HG03159 (cell line): ENCODE measurements around the gene RPL37.
A peak's percentile ranks its signal among the peaks of the same experiment; 100 is the strongest.
"Not testable (repeated sequence)": the region's sequence is repeated elsewhere in the genome, so short reads cannot be mapped to it uniquely, and the experiment has no call there.

Experiments
- ATAC-seq: cut with Tn5 transposase; IDR thresholded peaks from one replicate; pipeline ENCODE4 v1.9.1; 2021; ENCODE audit warnings: mild to moderate bottlenecking, moderate library complexity; ENCODE audit not compliant: unreplicated experiment

RPL37 gene

DNA sequence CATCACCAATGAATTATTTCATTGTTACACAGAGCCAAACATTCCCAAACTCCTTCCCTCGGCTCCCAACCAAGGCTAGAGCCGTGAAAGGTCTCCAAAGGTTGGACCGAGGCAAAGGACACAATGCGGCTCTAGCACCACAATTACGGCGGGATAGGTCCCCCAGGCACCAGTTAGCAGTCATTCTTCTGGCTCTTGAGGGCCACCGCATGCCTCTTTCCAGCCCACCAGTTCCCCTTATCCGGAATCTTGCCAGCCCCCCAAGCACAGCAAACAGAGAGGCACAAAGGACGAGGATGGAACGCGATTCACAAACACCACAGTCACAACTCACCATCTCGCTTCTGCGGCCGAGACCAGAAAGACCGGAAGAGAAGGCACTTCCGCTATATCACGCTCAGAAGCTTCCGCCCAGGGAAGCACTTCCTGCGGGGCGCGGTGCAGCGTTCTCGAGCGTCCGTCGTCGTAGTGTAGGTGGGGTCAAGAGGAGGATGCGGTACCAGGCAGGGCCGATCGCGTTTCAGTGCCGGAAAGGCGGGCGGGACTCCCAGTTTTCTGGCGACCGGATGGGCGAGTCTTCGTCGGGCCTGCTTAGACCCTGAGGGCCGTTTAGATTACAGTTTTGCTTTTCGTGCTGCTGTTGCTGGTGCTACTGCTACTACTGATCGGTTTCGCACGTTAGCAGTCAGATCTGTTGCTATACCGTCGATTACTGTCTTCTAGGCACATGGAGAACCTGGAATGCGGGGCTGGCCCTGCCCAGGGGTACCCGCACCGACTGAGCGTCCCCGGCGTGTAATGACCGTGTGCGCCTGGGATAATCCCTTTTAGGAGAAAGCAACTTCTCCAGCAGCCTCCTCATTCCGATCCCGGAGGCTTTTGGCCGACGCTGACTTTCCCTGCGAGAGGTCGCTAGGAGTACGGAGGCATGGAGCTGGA, at the start of gene RPL37:
Gene RPL37, minus strand, starts transcription at position 374 of the 939 bp plus-strand sequence. Its CDS starts 37 bp downstream, at position 337.
- peak; percentile 97 for ATAC-seq

DNA sequence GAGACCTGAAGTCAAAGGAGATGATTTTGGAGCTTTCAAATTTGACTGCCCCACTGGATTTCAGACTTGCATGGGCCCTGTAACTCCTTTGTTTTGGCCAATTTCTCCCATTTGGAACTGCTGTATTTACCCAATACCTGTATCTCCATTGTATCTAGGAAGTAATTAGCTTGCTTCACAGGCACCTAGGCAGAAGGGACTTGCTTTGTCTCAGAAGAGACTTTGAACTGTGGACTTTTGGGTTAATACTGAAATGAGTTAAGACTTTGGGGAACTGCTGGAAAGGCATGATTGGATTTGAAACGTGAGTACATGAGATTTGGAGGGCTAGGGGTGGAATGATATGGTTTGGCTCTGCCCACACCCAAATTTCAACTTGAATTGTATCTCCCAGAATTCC, 48.0 kb upstream of the RPL37 start:
- ATAC-seq, result not testable (repeated sequence)

DNA sequence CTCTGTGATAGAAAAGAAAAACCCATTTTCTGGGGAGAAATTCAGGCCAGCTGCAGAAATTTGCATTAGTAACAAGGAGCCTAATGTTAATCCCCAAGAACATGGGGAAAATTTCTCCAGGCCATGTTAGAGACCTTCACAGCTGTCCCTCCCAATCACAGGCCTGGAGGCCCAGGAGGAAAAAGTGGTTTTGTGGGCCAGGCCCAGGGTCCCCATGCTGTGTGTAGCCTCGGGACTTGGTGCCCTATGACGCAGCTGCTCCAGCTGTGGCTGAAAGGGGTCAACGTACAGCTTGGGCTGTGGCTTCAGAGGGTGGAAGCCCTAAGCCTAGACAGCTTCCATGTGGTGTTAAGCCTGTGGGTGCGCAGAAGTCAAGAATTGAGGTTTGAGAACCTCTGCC, 47.3 kb upstream of the RPL37 start:
- no peak for ATAC-seq

DNA sequence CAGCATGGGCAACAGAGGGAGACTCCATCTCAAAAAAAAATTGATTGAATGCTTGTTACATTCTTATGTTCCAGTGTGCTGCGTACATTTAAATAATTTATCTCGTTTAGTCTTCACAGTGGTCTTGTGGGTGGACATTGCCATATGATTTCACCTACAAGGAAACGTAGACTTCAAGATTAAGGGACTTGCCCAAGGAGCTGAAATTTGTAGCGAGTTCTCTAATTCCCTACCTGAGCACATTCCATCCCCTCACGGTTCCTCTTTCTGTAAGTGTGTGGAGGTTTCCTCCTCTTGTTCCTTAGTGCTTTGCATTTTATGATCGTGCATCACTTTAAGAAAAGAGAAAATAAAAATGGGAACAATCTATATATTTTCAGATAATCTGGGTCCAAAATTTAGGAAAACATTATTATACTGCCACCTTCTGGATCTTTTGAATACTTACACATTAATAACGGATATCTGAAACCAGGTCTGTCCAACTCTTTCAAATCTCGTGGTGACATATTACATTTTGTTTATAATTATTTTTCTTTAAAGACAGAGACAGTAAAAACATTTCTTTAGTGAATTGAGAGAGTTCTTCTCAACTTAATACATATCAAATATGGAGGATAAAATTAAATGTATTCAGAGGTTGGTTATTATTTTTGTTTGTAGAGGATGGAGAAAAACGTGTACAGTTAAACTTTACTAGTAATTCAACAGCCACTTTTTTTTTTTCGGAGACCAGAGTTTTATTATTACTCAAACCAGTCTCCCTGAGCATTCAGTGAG, 44.3 kb upstream of the RPL37 start:
- ATAC-seq, result peak; percentile 53

DNA sequence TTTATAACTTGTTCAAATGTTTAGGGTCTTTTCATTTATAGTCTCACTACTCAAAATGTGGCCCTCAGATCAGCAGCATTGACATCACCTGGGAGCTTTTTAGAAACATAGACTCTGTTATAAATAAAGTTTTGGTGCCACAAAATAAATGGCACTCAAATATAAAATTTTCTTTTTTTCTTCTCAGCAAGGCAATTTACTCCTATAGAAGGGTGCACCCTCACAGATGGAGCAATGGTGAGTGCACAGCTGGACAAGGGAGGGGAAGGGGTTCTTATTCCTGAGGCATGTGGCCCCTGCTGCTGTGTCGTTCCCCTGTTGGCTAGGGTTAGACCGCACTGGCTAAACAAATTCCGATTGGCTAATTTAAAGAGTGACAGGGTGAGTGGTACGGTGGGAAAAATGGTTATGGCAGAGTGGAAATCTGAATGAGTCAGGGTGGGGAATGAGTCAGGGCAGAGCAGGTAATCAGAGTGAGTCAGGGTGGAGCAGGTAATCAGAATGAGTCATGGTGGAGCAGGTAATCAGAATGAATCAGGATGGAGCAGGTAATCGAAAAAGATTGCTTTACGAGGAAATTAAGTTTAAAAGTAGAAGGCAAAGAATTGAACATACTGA, 42.5 kb upstream of the RPL37 start:
- ATAC-seq, result no peak

DNA sequence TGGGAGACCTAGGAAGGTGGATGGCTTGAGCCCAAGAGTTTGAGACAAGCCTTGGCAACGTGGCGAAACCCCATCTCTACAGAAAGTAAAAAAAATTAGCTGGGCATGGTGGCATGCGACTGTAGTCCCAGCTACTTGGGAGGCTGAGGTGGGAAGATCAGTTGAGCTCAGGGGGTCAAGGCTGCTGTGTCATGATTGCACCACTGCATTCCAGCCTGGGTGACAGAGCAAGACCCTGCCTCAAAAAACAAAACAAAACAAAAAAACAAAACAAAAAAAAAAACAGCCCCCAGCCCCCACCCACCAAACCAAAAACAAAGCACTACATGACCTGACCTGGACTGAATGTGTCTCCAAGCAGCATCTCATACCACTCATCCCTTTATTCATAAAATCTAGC, 40.9 kb upstream of the RPL37 start:
- no peak for ATAC-seq

DNA sequence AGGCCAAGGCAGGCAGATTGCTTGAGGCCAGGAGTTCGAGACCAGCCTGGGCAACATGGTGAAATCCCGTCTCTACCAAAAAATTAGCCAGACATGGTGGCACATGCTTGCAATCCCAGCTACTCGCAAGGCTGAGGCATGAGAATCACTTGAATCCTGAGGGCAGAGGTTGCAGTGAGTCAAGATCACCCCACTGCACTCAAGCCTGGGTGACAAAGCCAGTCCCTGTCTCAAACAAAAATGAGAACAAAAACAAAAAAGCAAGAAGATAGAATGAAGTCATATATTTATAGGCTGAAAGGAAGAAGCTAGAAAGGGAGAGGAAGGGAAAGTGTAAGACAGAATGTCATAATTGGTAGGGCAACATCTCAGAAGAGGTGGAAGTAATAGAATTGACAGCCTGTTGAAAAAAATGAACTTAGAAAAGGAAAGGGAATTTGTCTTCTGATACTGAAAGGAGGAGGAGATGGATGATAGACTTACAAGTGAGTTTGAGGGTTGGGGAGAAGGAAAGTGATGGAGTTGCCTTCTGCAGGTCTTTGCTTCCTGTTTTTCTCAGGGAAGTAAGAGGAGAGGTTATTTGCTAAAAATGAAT, 38.4 kb upstream of the RPL37 start:
- ATAC-seq, result no peak

DNA sequence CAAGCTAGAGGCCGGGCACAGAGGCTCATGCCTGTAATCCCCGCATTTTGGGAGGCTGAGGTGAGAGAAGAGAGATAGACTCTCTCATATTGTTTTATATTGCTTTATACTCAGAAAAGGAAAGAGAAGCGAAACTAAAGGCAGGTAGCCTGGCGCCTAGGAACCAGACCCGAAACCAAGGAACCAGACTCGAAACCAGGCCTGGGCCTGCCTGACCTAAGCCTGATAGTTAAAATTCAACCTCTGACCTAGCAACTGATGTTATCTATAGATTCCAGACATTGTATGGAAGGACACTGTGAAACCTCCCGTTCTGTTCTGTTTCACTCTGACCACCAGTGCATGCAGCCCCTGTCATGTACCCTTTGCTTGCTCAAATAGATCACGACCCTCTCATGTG, 37.2 kb upstream of the RPL37 start:
- not testable (repeated sequence) for ATAC-seq

DNA sequence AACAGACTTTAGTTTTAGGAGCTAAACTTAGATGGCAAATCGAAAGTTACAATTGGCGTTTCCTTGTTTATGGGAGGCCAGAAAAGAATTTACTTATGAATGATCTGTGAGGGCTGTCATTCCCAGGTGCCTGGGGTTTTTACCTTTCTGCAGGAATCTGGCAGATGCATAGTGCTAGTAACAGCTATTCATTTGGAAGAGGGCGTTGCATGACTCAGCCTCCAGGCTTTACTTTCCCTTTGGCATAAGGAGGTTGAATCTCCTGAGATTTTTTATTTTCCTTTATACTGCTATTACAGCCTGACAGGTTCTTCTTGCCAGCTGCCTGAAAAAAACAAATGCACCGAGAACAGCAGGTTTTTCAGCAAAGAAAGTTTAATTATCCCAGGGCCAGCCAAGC, 36.2 kb upstream of the RPL37 start:
- ATAC-seq, result no peak

DNA sequence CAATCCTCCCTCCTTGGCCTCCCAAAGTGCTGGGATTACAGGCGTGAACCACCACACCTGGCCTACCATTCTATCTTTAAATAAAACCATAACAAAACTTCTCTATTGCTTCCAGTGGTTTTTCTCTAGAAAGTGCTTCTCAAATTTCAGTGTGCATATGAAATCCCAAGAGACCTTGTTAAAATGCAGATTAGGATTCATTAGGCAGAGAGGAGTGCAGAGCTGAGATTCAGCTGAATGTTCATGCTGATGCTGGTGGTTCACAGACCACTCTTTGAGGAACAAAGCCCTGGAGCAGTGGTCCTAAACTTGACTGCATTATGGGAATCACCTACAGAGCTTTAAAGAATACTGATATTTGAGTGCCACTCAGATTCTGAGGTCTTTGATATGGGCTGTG, 34.4 kb upstream of the RPL37 start:
- no peak for ATAC-seq

DNA sequence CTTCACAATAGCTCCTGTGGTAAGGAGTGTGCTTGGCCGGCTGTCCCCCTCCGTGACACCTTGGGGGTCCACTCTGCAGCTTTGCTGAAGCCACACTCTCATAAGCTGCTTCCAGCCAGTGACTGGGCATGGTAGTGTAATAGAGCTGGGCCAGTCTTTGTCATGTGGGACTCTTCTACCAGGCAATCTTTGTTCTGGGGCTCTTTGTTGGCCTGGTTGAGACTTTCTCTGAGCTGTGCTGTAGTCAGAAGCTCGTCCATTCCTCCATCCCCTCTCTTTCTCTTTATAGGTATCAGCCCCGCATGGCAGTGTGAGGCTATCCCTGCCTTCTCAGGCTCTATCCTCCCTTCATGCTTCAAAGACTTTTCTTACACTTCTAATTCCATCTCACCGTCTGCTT, 31.8 kb upstream of the RPL37 start:
- no peak for ATAC-seq

DNA sequence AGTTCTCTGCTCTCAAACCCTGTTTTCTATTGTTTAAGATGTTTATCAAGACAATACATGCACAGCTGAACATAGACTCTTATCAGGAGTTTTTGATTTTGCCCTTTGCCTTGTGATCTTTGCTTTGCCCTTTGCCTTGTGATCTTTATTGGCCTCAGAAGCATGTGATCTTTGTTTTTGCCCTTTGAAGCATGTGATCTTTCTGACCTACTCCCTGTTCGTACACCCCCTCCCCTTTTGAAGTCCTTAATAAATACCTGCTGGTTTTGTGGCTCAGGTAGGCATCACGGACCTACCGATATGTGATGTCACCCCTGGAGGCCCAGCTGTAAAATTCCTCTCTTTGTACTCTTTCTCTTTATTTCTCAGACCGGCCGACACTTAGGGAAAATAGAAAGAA, 30.0 kb upstream of the RPL37 start:
- ATAC-seq, result not testable (repeated sequence)

DNA sequence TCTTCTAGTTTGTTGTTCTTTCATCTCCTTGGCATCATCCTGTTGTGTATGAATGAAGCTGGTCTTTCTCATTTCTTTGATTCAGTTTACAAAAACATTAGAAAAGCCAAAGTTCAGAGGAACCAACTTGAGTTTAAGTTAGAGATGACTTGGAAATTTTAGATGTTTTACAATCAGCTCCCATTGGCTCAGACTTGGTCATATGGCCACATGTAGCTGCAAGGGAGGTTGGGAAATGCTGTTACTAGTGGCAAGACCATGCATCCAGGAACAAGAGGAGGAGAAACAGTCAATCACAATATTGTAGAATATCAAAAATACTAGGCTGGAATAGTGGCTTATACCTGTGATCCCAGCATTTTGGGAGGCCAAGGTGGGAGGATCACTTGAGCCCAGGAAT, 25.7 kb upstream of the RPL37 start:
- no peak for ATAC-seq

DNA sequence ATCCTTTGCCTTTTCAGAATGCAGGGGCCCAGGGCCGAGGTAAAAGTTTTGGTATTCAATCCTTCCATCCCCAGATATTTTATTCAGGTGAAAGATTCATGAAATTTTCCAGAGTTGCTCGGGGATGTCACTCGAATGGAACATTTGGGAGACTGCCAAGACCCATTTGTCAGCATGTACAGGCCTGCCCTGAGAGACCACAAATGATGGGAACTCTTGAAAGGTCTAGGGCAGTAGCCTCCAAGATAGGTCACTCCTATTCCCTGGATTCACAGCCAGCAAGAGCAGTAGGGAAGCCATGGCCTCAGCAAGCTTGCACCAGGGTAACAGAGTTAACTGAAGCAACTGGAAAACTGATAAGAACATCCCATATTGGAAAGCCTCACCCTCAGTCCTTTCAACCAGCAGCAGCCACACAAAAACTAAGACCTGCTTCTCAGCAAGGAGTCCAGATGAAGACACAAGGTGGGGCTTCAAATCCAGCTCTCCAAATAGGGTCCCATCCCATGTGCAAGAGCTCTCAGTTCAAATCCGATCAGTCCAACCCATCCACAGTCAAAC, 18.7 kb upstream of the RPL37 start:
- no peak for ATAC-seq

DNA sequence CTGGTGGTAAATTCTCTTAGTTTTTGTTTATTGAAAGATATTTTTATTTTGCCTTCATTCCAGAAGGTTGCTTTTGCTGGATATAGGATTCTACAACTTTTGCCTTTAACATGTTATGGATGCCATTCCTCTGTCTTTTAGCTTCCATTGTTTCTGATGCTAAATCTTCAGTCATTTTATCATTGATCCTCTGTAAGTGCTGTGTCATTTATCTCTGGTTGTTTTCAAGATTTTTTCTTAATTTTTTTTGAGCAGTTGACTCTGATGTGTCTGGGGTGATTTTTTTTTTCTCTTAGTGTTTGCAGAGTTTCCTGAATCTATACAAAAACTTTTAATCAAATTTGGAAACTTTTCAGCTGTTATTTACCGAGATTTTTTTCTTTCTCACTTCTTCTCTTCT, 12.5 kb upstream of the RPL37 start:
- no peak for ATAC-seq

DNA sequence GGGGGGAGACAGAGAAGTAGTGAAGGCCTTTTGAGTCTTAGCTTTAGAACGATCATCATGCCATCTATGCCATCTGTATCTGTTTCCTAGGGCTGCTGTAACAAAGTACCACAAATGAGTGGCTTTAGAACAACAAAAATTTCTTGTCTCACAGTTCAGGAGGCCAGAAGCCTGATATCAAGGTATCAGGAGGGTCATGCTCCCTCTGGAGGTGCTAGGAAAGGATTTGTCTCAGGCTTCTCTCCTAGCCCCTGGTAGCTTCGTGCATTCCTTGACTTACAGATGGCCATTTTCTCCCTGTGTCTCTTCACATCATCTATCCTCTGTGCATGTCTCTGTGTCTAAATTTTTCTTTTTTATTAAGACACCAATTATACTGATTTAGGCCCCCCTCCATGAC, 11.3 kb upstream of the RPL37 start:
- no peak for ATAC-seq

DNA sequence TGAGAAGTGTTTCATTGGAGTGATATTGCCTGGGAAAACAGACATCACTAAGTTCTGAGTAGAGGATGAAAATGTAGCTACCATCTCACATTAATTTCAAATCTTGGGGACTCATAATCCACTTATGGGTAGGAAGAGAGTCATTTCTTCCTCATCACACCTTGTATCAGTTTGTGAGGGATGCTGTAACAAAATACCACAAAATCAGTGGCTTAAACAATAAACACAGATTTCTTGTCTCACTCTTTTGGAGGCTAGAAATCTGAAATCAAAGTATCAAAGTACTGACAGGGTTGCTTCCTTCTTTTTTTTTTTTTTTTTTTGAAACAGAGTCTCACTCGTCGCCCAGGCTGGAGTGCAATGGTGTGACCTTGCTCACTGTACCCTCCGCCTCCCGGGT, 9.5 kb upstream of the RPL37 start:
- ATAC-seq, result no peak

DNA sequence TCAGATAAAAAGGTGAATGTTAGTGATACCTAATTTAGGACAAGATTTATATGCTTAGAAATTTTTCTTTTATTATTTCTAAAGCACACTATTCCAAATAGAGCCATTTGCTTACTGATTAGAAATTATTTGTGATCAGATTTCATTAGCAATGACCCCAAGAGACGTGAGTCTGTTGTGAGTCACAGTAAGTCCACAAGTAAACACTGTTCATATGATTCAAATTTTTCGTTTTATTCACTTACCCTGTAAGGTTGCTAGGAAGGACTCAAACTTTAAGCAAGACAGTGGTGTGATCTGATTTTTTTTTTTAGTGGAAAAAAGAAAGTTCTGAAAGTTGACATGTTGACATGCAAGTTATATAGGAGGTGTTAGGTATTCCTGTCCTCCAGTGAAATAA, 7.3 kb upstream of the RPL37 start:
- no peak for ATAC-seq

DNA sequence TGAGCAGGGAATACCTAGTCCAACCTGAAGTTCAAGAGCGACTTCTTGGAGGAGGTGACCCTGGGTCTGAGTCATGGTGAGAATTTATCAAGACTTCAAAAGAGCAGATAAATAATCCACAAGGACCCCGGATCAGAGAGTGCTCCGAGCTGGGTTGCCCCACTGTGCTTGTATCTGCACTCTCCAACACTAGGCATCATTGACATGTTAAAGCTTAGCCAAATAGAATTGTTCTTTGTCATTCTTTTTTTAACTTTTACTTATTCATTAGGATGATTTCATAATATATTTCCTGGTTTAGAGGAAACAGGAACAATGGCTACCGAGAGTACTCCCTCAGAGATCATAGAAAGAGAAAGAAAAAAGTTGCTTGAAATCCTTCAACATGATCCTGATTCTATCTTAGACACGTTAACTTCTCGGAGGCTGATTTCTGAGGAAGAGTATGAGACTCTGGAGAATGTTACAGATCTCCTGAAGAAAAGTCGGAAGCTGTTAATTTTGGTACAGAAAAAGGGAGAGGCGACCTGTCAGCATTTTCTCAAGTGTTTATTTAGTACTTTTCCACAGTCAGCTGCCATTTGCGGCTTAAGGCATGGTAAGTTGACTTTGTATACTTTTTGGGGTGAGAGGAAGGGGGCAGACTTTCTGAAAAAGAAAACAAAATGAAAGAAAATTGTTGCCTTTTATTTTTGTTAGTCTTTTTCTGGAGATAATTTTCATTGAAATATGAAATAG, 6.2 kb upstream of the RPL37 start, which contains the start of gene CARD6:
Gene CARD6, plus strand, starts transcription at position 300 of the 738 bp plus-strand sequence. Its CDS starts 16 bp downstream, at position 316.
- peak; percentile 37 for ATAC-seq

DNA sequence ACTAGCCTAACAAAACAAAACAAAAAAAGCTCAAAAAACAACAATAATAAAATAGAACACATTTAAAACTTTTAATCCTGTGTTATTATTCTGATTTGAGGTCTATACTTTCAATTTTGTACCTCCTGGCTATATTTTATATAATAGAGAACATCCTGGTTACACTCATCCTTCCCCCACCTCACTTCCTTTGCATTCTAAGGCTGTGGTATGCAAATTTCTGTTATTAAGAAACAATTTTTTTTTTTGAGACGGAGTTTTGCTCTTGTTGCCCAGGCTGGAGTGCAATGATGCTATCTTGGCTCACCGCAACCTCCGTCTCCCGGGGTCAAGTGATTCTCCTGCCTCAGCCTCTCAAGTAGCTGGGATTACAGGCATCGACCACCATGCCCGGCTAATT, 3.1 kb upstream of the RPL37 start:
- ATAC-seq, result no peak
